Endothelial cell of umbilical vein (primary cell): ENCODE results near the gene SYNM. TPM values are rescaled to one million over a fixed set of nuclear protein-coding genes. Genes with fewer than 3 reads are reported as not detected.

Source experiments
- BruUV-seq: library from RNA; stranded (reverse); fragments of 400-500 nt; replicated peaks from 2 replicates; lab custom pipeline; 2021; lab: Mats Ljungman, UMichigan
- CTCF ChIA-PET: fragments of 300-600, 350-600 bp; sonication (Branson Sonifier 250); formaldehyde crosslinking; loops from one replicate; lab custom pipeline; 2021; ENCODE audit warnings: antibody characterized with exemption, inconsistent platforms; lab: Charles Lee
- POLR2A ChIA-PET: fragments of 300-600, 350-600 bp; sonication (Branson Sonifier 250); formaldehyde crosslinking; loops from one replicate; lab custom pipeline; 2021; ENCODE audit warnings: antibody characterized with exemption, inconsistent platforms; lab: Charles Lee
- DNase-seq: peaks from one replicate; pipeline ENCODE4 v3.0.0-alpha.2; 2011; ENCODE audit warnings: low read depth, low spot score
- FAIRE-seq: peaks from 2 replicates; lab custom pipeline; 2011; peaks lifted over from hg19 to GRCh38; lab: Jason Lieb, UNC
- H2AFZ ChIP-seq: 2 replicates; pipeline ENCODE4 v1.6.0; 2012; ENCODE audit warnings: low read depth, low read length, control low read depth, inconsistent platforms
- H3K27ac ChIP-seq: 2 replicates; pipeline ENCODE4 v1.5.1; 2011; ENCODE audit warnings: low read depth, mild to moderate bottlenecking, control low read depth, low read length, moderate library complexity; ENCODE audit not compliant: insufficient read depth
- H3K27me3 ChIP-seq, 2 experiments: 2 replicates each; pipeline versions ENCODE4 v1.6.0 to v1.6.1; 2011; ENCODE audit warnings: low read length in 2 of 2, mixed read lengths in 1 of 2; ENCODE audit not compliant: control insufficient read depth in 2 of 2, insufficient read depth in 2 of 2
- H3K36me3 ChIP-seq, 2 experiments: 2 replicates in 1 of 2; 3 replicates in 1 of 2; pipeline ENCODE4 v1.5.1; 2011; ENCODE audit warnings: low read length in 2 of 2, mild to moderate bottlenecking in 1 of 2, moderate library complexity in 1 of 2; ENCODE audit not compliant: control insufficient read depth in 2 of 2, insufficient read depth in 2 of 2; ENCODE audit errors: extremely low read depth in 1 of 2
- H3K4me1 ChIP-seq: 3 replicates; pipeline ENCODE4 v1.5.1; 2011; ENCODE audit warnings: mild to moderate bottlenecking, low read length; ENCODE audit not compliant: control insufficient read depth, insufficient read depth; ENCODE audit errors: extremely low read depth
- H3K4me2 ChIP-seq: 2 replicates; pipeline ENCODE4 v1.6.1; 2011; ENCODE audit warnings: low read length, control low read depth, mixed read lengths; ENCODE audit not compliant: insufficient read depth
- H3K4me3 ChIP-seq, 3 experiments: fragments of 200-600 bp in 1 of 3; sonication (generic), shearing (Covaris generic) in 1 of 3; replicated peaks in 1 of 3; 2 replicates each; pipeline ENCODE4 v1.5.1; 2011 to 2016; ENCODE audit warnings: control low read depth in 3 of 3, low read length in 3 of 3, mild to moderate bottlenecking in 2 of 3, inconsistent platforms in 1 of 3, low read depth in 1 of 3, moderate library complexity in 1 of 3; ENCODE audit not compliant: insufficient read depth in 1 of 3
- H3K79me2 ChIP-seq: 2 replicates; pipeline ENCODE4 v1.6.0; 2012; ENCODE audit warnings: low read length, inconsistent platforms; ENCODE audit not compliant: control insufficient read depth, insufficient read depth
- H3K9ac ChIP-seq: replicated peaks from 2 replicates; pipeline ENCODE3; 2011; ENCODE audit warnings: low read length, control low read depth; ENCODE audit not compliant: insufficient read depth; ENCODE audit errors: extremely low read depth
- H3K9me1 ChIP-seq: replicated peaks from 3 replicates; pipeline ENCODE4 v1.6.0; 2011; ENCODE audit warnings: mild to moderate bottlenecking, low read length; ENCODE audit not compliant: control insufficient read depth, insufficient read depth; ENCODE audit errors: extremely low read depth
- H3K9me3 ChIP-seq: replicated peaks from 2 replicates; pipeline ENCODE4 v1.5.1; 2012; ENCODE audit warnings: low read length, inconsistent platforms; ENCODE audit not compliant: control insufficient read depth, insufficient read depth
- H4K20me1 ChIP-seq: replicated peaks from 2 replicates; pipeline ENCODE3; 2011; ENCODE audit warnings: mild to moderate bottlenecking, low read length; ENCODE audit not compliant: control insufficient read depth, insufficient read depth; ENCODE audit errors: extremely low read depth
- CTCF ChIP-seq, 2 donors: IDR thresholded peaks; 1 replicate in 1 of 2; 2 replicates in 1 of 2; pipeline ENCODE4 v1.5.1; 2011; ENCODE audit warnings: low read length in 2 of 2, mild to moderate bottlenecking in 2 of 2, moderate library complexity in 2 of 2, control low read depth in 1 of 2, inconsistent platforms in 1 of 2, low read depth in 1 of 2; ENCODE audit not compliant: insufficient read depth in 1 of 2; ENCODE audit errors: extremely low read depth in 1 of 2
- EZH2 ChIP-seq: IDR thresholded peaks from 2 replicates; pipeline ENCODE4 v1.6.1; 2012; ENCODE audit warnings: borderline replicate concordance, low read depth, mild to moderate bottlenecking, moderate library complexity, low read length, inconsistent platforms; ENCODE audit not compliant: severe bottlenecking
- FOS ChIP-seq: IDR thresholded peaks from 2 replicates; pipeline ENCODE4 v1.6.1; 2011; ENCODE audit warnings: mild to moderate bottlenecking, low read length, moderate library complexity, borderline replicate concordance; ENCODE audit not compliant: insufficient read depth
- GATA2 ChIP-seq: IDR thresholded peaks from 2 replicates; pipeline ENCODE4 v1.7.0; 2011; ENCODE audit warnings: low read depth, mild to moderate bottlenecking, moderate library complexity, mixed read lengths, low read length; ENCODE audit not compliant: insufficient read length, insufficient read depth
- JUN ChIP-seq: IDR thresholded peaks from 2 replicates; pipeline ENCODE4 v1.6.1; 2011; ENCODE audit warnings: borderline replicate concordance, low read depth; ENCODE audit not compliant: insufficient read length, insufficient read depth
- MAX ChIP-seq: IDR thresholded peaks from 2 replicates; pipeline ENCODE4 v1.6.1; 2011; ENCODE audit not compliant: insufficient read depth, insufficient read length
- MYC ChIP-seq: IDR thresholded peaks from one replicate; pipeline ENCODE4 v1.6.1; 2011; ENCODE audit warnings: mild to moderate bottlenecking, low read depth, low read length
- POLR2A ChIP-seq: IDR thresholded peaks from 2 replicates; pipeline ENCODE4 v1.6.1; 2012; ENCODE audit warnings: low read depth, mild to moderate bottlenecking, control low read depth, low read length
- POLR2AphosphoS5 ChIP-seq: IDR thresholded peaks from 2 replicates; pipeline ENCODE4 v1.6.1; 2012; ENCODE audit warnings: low read depth, mild to moderate bottlenecking, control low read depth, low read length, moderate library complexity; ENCODE audit not compliant: insufficient read depth
- dilution Hi-C: fragments of 300-500 bp; cut with MboI; formaldehyde crosslinking; loops from one replicate; pipeline ENCODE4 v1.15.0; 2019; ENCODE audit warnings: low sequenced_read_pairs; ENCODE audit not compliant: extremely low pct_ligation_motif_present
- intact Hi-C: fragments of 100-400 bp; cut with micrococcal nuclease; formaldehyde crosslinking; loops from one replicate; pipeline ENCODE4 v1.10.0; 2022
- polyA plus RNA-seq, 4 experiments: library from polyadenylated mRNA; depleted of rRNA in 3 of 4; stranded (reverse) in 3 of 4; unstranded in 1 of 4; fragments of >200 nt; gene quantifications; 2 replicates each; pipeline versions ENCODE4 v1.2.1 to v1.2.3, GENCODE V29; 2011 to 2012; ENCODE audit warnings: missing spikeins in 1 of 4
- total RNA-seq: library from RNA; stranded (reverse); gene quantifications from 2 replicates; pipeline ENCODE4 v1.2.3, GENCODE V29; 2021

The SYNM gene
- total and polyA plus RNA-seq, 2 donors (not counting 3 experiments of a cell fraction or from before 2014, with no cell fraction given): 3.7 to 10.2 TPM

- ChIA-PET POLR2A (no interaction called here), CTCF (interaction anchor here (1.0 to 1.8 kb wide), 3 partner anchors 9 to 26 kb away, joined by 3 to 9 read pairs (median 3); partner anchors contain the start of gene SYNM)
- H3K4me3 ChIP-seq: no peak overlapping the region
- no peaks in the 10 kb centered on the region for H3K79me2 ChIP-seq
- H3K9ac ChIP-seq: no peak overlapping the region
- H3K36me3 ChIP-seq: no peaks in the 10 kb centered on the region
- H3K27me3 ChIP-seq: no peaks in the 10 kb centered on the region
- BruUV-seq: no TSS peak
- H3K4me2 ChIP-seq: no peak overlapping the region
- no peaks in the 10 kb centered on the region for H4K20me1 ChIP-seq
- peaks cover 45% of the 10 kb centered on the region for H3K4me1 ChIP-seq
- dilution Hi-C loops (no loop called here), intact Hi-C loops (no loop called here)
- H3K9me3 ChIP-seq: no peaks in the 10 kb centered on the region
- no peak for TF ChIP-seq FOS
- TF ChIP-seq GATA2: no peak
- no peak for TF ChIP-seq MYC
- TF ChIP-seq CTCF (IDR thresholded peaks at IDR 0.05; ENCODE audit: extremely low read depth in 1 of 2, insufficient read depth in 1 of 2, low read depth in 1 of 2, low read length in 2 of 2): no peak
- no peak for TF ChIP-seq POLR2AphosphoS5
- no peak for TF ChIP-seq JUN
- no peak for TF ChIP-seq MAX
- no peak for TF ChIP-seq EZH2
- TF ChIP-seq POLR2A: no peak
- no peak overlapping the region for H2AFZ ChIP-seq
- no peak for FAIRE-seq
- H3K9me1 ChIP-seq: no peaks in the 10 kb centered on the region
- H3K27ac ChIP-seq: no peak overlapping the region
- DNase-seq: no peak
Observed at GRCh38 chr15:99126131-99126588, 21.3 kb downstream of the SYNM start.
